HepG2 (cell line): ENCODE measurements around the gene TUBB3. TPM values are rescaled to one million over a fixed set of nuclear protein-coding genes. Genes with fewer than 3 reads are reported as not detected.

ENCODE experiments used
- CHD4 ChIP-seq: fragments of 200-600 bp; sonication (generic); IDR thresholded peaks from 2 replicates; pipeline ENCODE4 v1.7.0; 2017; ENCODE audit warnings: mild to moderate bottlenecking, low read length, borderline replicate concordance
- IRF2 ChIP-seq: IDR thresholded peaks from 2 replicates; pipeline ENCODE4 v1.6.1; 2018; ENCODE audit warnings: missing genetic modification reagents, missing compliant biosample characterization
- SAP130 ChIP-seq: IDR thresholded peaks from 2 replicates; pipeline ENCODE4 v1.6.1; 2016; ENCODE audit warnings: low read depth
- SMC3 ChIP-seq: IDR thresholded peaks from 2 replicates; pipeline ENCODE4 v1.6.1; 2011; ENCODE audit warnings: low read length, improper control_type of control experiment
- ZNF660 ChIP-seq: sonication (generic); formaldehyde crosslinking; IDR thresholded peaks from 2 replicates; pipeline ENCODE4 v1.5.1; 2020; ENCODE audit warnings: mild to moderate bottlenecking, low read depth, missing genetic modification reagents, borderline replicate concordance
- ZNF737 ChIP-seq: sonication (generic); formaldehyde crosslinking; IDR thresholded peaks from 2 replicates; pipeline ENCODE4 v1.5.0; 2020; ENCODE audit warnings: missing genetic modification reagents, mild to moderate bottlenecking, borderline replicate concordance
- polyA plus RNA-seq, 8 experiments: library from polyadenylated mRNA; depleted of rRNA in 3 of 8; stranded (reverse) in 7 of 8; unstranded in 1 of 8; fragments of >200 nt; fragmentation: Illumina TruSeq in 4 of 8; extraction: Trizol in 4 of 8; gene quantifications; 2 replicates each; pipeline versions ENCODE4 v1.2.1 to v1.2.3, GENCODE V29; 2011 to 2016; ENCODE audit warnings: low read depth in 4 of 8, missing spikeins in 1 of 8, mixed read lengths in 1 of 8; ENCODE audit not compliant: insufficient read depth in 1 of 8
- total RNA-seq, 5 experiments: library from RNA; depleted of rRNA; stranded (reverse); fragments of >200 nt; fragmentation: Illumina TruSeq; extraction: Trizol; gene quantifications; 2 replicates each; pipeline ENCODE4 v1.2.3, GENCODE V29; 2016; ENCODE audit warnings: low read depth in 1 of 5
- TF ChIP-seq, protein P1 (sequence below): sonication (generic); formaldehyde crosslinking; IDR thresholded peaks from 2 replicates; pipeline ENCODE4 v1.4.0; 2020; ENCODE audit warnings: missing genetic modification reagents
- TF ChIP-seq, protein P2 (sequence below): sonication (generic); formaldehyde crosslinking; IDR thresholded peaks from 2 replicates; pipeline ENCODE4 v1.9.0; 2022; ENCODE audit warnings: low read depth, missing genetic modification reagents
- TF ChIP-seq, protein P3 (sequence below): IDR thresholded peaks from 2 replicates; pipeline ENCODE4 v1.6.1; 2018; ENCODE audit warnings: missing genetic modification reagents, mild to moderate bottlenecking, missing compliant biosample characterization
- TF ChIP-seq, protein P4 (sequence below): sonication (generic); formaldehyde crosslinking; IDR thresholded peaks from 2 replicates; pipeline ENCODE4 v1.5.0; 2020; ENCODE audit warnings: mild to moderate bottlenecking, missing genetic modification reagents, moderate library complexity
- TF ChIP-seq, protein P5 (sequence below): sonication (generic); formaldehyde crosslinking; IDR thresholded peaks from 2 replicates; pipeline ENCODE4 v1.4.0; 2020; ENCODE audit warnings: missing genetic modification reagents
- TF ChIP-seq, protein P6 (sequence below): sonication (generic); formaldehyde crosslinking; IDR thresholded peaks from 2 replicates; pipeline ENCODE4 v1.8.0; 2022; ENCODE audit warnings: mild to moderate bottlenecking, missing genetic modification reagents; ENCODE audit not compliant: insufficient replicate concordance
- TF ChIP-seq, protein P7 (sequence below): sonication (generic); formaldehyde crosslinking; IDR thresholded peaks from 2 replicates; pipeline ENCODE4 v1.8.0; 2022; ENCODE audit warnings: missing genetic modification reagents, low read depth, mild to moderate bottlenecking, borderline replicate concordance
- TF ChIP-seq, protein P8 (sequence below): sonication (generic); formaldehyde crosslinking; IDR thresholded peaks from 2 replicates; pipeline ENCODE4 v1.8.0; 2022; ENCODE audit warnings: mild to moderate bottlenecking, missing genetic modification reagents

The TUBB3 gene
- total and polyA plus RNA-seq, 2 of the 13 experiments (the other 11 are each of a cell fraction or from before 2014, with no cell fraction given): 110 to 185 TPM

DNA sequence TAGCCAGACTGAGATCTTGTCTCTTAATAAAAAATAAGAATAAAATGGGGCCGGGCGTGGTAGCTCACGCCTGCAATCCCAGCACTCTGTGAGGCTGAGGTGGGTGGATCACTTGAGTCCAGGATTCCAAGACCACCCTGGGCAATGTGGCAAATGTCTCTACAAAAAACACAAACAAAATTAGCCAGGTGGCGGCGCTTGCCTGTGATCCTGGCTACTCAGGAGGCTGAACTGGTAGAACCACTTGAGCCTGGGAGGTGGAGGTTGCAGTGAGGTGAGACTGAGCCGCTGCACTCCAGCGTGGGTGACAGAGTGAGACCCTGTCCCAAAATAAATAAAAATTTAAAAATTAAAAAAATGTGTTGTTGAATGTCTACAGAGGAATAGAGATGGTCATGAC is 22.5 kb downstream of the TUBB3 start (continued):
- TF ChIP-seq, protein P1, sequence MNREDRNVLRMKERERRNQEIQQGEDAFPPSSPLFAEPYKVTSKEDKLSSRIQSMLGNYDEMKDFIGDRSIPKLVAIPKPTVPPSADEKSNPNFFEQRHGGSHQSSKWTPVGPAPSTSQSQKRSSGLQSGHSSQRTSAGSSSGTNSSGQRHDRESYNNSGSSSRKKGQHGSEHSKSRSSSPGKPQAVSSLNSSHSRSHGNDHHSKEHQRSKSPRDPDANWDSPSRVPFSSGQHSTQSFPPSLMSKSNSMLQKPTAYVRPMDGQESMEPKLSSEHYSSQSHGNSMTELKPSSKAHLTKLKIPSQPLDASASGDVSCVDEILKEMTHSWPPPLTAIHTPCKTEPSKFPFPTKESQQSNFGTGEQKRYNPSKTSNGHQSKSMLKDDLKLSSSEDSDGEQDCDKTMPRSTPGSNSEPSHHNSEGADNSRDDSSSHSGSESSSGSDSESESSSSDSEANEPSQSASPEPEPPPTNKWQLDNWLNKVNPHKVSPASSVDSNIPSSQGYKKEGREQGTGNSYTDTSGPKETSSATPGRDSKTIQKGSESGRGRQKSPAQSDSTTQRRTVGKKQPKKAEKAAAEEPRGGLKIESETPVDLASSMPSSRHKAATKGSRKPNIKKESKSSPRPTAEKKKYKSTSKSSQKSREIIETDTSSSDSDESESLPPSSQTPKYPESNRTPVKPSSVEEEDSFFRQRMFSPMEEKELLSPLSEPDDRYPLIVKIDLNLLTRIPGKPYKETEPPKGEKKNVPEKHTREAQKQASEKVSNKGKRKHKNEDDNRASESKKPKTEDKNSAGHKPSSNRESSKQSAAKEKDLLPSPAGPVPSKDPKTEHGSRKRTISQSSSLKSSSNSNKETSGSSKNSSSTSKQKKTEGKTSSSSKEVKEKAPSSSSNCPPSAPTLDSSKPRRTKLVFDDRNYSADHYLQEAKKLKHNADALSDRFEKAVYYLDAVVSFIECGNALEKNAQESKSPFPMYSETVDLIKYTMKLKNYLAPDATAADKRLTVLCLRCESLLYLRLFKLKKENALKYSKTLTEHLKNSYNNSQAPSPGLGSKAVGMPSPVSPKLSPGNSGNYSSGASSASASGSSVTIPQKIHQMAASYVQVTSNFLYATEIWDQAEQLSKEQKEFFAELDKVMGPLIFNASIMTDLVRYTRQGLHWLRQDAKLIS: no peak
- TF ChIP-seq, protein P2, sequence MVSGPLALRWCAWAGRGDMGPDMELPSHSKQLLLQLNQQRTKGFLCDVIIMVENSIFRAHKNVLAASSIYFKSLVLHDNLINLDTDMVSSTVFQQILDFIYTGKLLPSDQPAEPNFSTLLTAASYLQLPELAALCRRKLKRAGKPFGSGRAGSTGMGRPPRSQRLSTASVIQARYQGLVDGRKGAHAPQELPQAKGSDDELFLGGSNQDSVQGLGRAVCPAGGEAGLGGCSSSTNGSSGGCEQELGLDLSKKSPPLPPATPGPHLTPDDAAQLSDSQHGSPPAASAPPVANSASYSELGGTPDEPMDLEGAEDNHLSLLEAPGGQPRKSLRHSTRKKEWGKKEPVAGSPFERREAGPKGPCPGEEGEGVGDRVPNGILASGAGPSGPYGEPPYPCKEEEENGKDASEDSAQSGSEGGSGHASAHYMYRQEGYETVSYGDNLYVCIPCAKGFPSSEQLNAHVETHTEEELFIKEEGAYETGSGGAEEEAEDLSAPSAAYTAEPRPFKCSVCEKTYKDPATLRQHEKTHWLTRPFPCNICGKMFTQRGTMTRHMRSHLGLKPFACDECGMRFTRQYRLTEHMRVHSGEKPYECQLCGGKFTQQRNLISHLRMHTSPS (CRISPR knock-in tag): no peak
- TF ChIP-seq ZNF737 (CRISPR knock-in tag): no peak
- TF ChIP-seq, protein P3, sequence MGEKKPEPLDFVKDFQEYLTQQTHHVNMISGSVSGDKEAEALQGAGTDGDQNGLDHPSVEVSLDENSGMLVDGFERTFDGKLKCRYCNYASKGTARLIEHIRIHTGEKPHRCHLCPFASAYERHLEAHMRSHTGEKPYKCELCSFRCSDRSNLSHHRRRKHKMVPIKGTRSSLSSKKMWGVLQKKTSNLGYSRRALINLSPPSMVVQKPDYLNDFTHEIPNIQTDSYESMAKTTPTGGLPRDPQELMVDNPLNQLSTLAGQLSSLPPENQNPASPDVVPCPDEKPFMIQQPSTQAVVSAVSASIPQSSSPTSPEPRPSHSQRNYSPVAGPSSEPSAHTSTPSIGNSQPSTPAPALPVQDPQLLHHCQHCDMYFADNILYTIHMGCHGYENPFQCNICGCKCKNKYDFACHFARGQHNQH: no peak
- TF ChIP-seq, protein P4, sequence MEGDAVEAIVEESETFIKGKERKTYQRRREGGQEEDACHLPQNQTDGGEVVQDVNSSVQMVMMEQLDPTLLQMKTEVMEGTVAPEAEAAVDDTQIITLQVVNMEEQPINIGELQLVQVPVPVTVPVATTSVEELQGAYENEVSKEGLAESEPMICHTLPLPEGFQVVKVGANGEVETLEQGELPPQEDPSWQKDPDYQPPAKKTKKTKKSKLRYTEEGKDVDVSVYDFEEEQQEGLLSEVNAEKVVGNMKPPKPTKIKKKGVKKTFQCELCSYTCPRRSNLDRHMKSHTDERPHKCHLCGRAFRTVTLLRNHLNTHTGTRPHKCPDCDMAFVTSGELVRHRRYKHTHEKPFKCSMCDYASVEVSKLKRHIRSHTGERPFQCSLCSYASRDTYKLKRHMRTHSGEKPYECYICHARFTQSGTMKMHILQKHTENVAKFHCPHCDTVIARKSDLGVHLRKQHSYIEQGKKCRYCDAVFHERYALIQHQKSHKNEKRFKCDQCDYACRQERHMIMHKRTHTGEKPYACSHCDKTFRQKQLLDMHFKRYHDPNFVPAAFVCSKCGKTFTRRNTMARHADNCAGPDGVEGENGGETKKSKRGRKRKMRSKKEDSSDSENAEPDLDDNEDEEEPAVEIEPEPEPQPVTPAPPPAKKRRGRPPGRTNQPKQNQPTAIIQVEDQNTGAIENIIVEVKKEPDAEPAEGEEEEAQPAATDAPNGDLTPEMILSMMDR: peak; percentile 46
- TF ChIP-seq, protein P5, sequence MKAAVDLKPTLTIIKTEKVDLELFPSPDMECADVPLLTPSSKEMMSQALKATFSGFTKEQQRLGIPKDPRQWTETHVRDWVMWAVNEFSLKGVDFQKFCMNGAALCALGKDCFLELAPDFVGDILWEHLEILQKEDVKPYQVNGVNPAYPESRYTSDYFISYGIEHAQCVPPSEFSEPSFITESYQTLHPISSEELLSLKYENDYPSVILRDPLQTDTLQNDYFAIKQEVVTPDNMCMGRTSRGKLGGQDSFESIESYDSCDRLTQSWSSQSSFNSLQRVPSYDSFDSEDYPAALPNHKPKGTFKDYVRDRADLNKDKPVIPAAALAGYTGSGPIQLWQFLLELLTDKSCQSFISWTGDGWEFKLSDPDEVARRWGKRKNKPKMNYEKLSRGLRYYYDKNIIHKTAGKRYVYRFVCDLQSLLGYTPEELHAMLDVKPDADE (CRISPR knock-in tag): no peak
- no peak for TF ChIP-seq ZNF660 (CRISPR knock-in tag)
- TF ChIP-seq SAP130: no peak
- TF ChIP-seq, protein P6, sequence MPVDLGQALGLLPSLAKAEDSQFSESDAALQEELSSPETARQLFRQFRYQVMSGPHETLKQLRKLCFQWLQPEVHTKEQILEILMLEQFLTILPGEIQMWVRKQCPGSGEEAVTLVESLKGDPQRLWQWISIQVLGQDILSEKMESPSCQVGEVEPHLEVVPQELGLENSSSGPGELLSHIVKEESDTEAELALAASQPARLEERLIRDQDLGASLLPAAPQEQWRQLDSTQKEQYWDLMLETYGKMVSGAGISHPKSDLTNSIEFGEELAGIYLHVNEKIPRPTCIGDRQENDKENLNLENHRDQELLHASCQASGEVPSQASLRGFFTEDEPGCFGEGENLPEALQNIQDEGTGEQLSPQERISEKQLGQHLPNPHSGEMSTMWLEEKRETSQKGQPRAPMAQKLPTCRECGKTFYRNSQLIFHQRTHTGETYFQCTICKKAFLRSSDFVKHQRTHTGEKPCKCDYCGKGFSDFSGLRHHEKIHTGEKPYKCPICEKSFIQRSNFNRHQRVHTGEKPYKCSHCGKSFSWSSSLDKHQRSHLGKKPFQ (CRISPR knock-in tag): no peak
- TF ChIP-seq, protein P7, sequence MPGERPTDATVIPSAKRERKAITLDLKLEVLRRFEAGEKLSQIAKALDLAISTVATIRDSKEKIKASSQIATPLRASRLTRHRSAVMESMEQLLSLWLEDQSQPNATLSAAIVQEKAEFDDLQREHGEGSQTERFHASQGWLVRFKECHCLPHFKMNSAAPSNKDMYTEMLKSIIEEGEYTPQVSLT (CRISPR knock-in tag): no peak
- TF ChIP-seq CHD4: no peak
- peak; percentile 11; the same call in 1 of the 2 replicates for TF ChIP-seq SMC3
- TF ChIP-seq, protein P8, sequence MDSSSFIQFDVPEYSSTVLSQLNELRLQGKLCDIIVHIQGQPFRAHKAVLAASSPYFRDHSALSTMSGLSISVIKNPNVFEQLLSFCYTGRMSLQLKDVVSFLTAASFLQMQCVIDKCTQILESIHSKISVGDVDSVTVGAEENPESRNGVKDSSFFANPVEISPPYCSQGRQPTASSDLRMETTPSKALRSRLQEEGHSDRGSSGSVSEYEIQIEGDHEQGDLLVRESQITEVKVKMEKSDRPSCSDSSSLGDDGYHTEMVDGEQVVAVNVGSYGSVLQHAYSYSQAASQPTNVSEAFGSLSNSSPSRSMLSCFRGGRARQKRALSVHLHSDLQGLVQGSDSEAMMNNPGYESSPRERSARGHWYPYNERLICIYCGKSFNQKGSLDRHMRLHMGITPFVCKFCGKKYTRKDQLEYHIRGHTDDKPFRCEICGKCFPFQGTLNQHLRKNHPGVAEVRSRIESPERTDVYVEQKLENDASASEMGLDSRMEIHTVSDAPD (CRISPR knock-in tag): no peak
- TF ChIP-seq IRF2: 0 out of 2 replicates have a peak, but pooled peaks have one; percentile 13
